A549 (cell line): ENCODE data around the gene PALLD.

Source experiments
- CEBPB ChIP-seq, 2 experiments: fragments of >200 bp in 1 of 2; sonication (Bioruptor Twin) in 1 of 2; formaldehyde crosslinking in 1 of 2; IDR thresholded peaks; 2 replicates each; pipeline ENCODE4 v1.6.1; 2012 to 2016
- EHMT2 ChIP-seq: fragments of 200-600 bp; sonication (generic); IDR thresholded peaks from 2 replicates; pipeline ENCODE4 v1.6.1; 2016; ENCODE audit warnings: antibody characterized with exemption, low read depth, mild to moderate bottlenecking, moderate library complexity
- HDAC2 ChIP-seq: fragments of 200-600 bp; sonication (generic); IDR thresholded peaks from 2 replicates; pipeline ENCODE4 v1.6.1; 2016
- JUNB ChIP-seq: fragments of >200 bp; sonication (Bioruptor Twin); formaldehyde crosslinking; IDR thresholded peaks from 2 replicates; pipeline ENCODE4 v1.6.1; 2016
- MAFK ChIP-seq: fragments of 450-650 bp; IDR thresholded peaks from 2 replicates; pipeline ENCODE4 v1.6.1; 2014; ENCODE audit not compliant: partially characterized antibody
- MAZ ChIP-seq: fragments of 150-350 bp; IDR thresholded peaks from 2 replicates; pipeline ENCODE4 v1.6.1; 2014; ENCODE audit warnings: antibody characterized with exemption, low read depth, low read length, borderline replicate concordance
- NR3C1 ChIP-seq: fragments of >200 bp; sonication (Bioruptor Twin); formaldehyde crosslinking; IDR thresholded peaks from 3 replicates; pipeline ENCODE4 v1.6.1; 2017
- POLR2A ChIP-seq: IDR thresholded peaks from 2 replicates; pipeline ENCODE4 v1.6.1; 2012; ENCODE audit warnings: mild to moderate bottlenecking, low read length
- POLR2AphosphoS2 ChIP-seq: conservative IDR thresholded peaks from 2 replicates; pipeline ENCODE4 v1.6.1; 2012; ENCODE audit warnings: low read length, improper control_type of control experiment, inconsistent platforms
- SREBF2 ChIP-seq: fragments of 450-650 bp; IDR thresholded peaks from 2 replicates; pipeline ENCODE4 v1.6.1; 2014; ENCODE audit warnings: mild to moderate bottlenecking, moderate library complexity
- TF ChIP-seq, protein P1 (sequence below): fragments of >200 bp; sonication (Bioruptor Twin); formaldehyde crosslinking; IDR thresholded peaks from 3 replicates; pipeline ENCODE4 v1.5.1; 2016
- TF ChIP-seq, protein P2 (sequence below): IDR thresholded peaks from 2 replicates; pipeline ENCODE4 v1.6.1; 2012
- TF ChIP-seq, protein P3 (sequence below): IDR thresholded peaks from 2 replicates; pipeline ENCODE4 v1.6.1; 2012
- TF ChIP-seq, protein P4 (sequence below): fragments of 200-600 bp; sonication (generic); IDR thresholded peaks from 2 replicates; pipeline ENCODE4 v1.6.1; 2016; ENCODE audit warnings: antibody characterized with exemption, mild to moderate bottlenecking, moderate library complexity

DNA sequence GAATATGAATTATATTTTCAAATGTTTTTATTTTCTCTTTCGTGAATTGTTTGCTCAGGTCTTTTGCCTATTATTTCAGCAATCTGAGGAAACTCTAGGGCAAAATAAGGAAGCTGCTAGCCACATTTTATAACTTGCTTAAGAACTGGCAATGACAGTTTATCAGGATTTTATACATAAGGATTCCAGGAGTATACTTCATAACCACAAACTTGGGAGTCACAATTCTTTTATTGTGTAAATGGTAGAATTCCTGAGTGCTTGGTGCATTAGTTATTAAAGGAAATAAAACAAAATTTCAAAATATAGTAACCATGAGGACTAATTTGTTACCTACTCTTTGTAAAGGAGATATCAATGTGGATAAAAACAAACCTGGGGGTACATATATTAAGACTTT lies 54.4 kb downstream of the PALLD start:
- TF ChIP-seq, protein P1, sequence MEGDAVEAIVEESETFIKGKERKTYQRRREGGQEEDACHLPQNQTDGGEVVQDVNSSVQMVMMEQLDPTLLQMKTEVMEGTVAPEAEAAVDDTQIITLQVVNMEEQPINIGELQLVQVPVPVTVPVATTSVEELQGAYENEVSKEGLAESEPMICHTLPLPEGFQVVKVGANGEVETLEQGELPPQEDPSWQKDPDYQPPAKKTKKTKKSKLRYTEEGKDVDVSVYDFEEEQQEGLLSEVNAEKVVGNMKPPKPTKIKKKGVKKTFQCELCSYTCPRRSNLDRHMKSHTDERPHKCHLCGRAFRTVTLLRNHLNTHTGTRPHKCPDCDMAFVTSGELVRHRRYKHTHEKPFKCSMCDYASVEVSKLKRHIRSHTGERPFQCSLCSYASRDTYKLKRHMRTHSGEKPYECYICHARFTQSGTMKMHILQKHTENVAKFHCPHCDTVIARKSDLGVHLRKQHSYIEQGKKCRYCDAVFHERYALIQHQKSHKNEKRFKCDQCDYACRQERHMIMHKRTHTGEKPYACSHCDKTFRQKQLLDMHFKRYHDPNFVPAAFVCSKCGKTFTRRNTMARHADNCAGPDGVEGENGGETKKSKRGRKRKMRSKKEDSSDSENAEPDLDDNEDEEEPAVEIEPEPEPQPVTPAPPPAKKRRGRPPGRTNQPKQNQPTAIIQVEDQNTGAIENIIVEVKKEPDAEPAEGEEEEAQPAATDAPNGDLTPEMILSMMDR = no peak
- TF ChIP-seq POLR2A (no peak), JUNB (no peak), MAZ (no peak), MAFK (no peak), SREBF2 (no peak), EHMT2 (no peak), POLR2AphosphoS2 (no peak), HDAC2 (no peak), CEBPB (IDR thresholded peaks at IDR 0.05) (no peak), NR3C1 (no peak)
- TF ChIP-seq, protein P2, sequence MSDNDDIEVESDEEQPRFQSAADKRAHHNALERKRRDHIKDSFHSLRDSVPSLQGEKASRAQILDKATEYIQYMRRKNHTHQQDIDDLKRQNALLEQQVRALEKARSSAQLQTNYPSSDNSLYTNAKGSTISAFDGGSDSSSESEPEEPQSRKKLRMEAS = no peak
- TF ChIP-seq, protein P3, sequence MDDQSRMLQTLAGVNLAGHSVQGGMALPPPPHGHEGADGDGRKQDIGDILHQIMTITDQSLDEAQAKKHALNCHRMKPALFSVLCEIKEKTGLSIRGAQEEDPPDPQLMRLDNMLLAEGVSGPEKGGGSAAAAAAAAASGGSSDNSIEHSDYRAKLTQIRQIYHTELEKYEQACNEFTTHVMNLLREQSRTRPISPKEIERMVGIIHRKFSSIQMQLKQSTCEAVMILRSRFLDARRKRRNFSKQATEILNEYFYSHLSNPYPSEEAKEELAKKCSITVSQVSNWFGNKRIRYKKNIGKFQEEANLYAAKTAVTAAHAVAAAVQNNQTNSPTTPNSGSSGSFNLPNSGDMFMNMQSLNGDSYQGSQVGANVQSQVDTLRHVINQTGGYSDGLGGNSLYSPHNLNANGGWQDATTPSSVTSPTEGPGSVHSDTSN = no peak
- TF ChIP-seq, protein P4, sequence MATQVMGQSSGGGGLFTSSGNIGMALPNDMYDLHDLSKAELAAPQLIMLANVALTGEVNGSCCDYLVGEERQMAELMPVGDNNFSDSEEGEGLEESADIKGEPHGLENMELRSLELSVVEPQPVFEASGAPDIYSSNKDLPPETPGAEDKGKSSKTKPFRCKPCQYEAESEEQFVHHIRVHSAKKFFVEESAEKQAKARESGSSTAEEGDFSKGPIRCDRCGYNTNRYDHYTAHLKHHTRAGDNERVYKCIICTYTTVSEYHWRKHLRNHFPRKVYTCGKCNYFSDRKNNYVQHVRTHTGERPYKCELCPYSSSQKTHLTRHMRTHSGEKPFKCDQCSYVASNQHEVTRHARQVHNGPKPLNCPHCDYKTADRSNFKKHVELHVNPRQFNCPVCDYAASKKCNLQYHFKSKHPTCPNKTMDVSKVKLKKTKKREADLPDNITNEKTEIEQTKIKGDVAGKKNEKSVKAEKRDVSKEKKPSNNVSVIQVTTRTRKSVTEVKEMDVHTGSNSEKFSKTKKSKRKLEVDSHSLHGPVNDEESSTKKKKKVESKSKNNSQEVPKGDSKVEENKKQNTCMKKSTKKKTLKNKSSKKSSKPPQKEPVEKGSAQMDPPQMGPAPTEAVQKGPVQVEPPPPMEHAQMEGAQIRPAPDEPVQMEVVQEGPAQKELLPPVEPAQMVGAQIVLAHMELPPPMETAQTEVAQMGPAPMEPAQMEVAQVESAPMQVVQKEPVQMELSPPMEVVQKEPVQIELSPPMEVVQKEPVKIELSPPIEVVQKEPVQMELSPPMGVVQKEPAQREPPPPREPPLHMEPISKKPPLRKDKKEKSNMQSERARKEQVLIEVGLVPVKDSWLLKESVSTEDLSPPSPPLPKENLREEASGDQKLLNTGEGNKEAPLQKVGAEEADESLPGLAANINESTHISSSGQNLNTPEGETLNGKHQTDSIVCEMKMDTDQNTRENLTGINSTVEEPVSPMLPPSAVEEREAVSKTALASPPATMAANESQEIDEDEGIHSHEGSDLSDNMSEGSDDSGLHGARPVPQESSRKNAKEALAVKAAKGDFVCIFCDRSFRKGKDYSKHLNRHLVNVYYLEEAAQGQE = no peak
